Neutrophil (primary cell): ENCODE measurements around the gene TMEM219.
"Not testable (repeated sequence)": the region's sequence is repeated elsewhere in the genome, so short reads cannot be mapped to it uniquely, and the experiment has no call there.

Source experiments
- H3K27ac ChIP-seq: fragments of 200-600 bp; sonication (generic); 2 replicates; pipeline ENCODE4 v1.5.1; 2016; ENCODE audit warnings: mild to moderate bottlenecking, moderate library complexity
- H3K27me3 ChIP-seq: fragments of 200-600 bp; sonication (generic); 2 replicates; pipeline ENCODE4 v1.6.0; 2016; ENCODE audit warnings: mild to moderate bottlenecking
- H3K36me3 ChIP-seq: fragments of 200-600 bp; sonication (generic); 2 replicates; pipeline ENCODE4 v1.5.1; 2017
- H3K4me1 ChIP-seq, 2 experiments: fragments of 200-600 bp in 1 of 2; sonication (generic) in 1 of 2; 1 replicate in 1 of 2; 2 replicates in 1 of 2; pipeline versions ENCODE4 v1.5.1 to v1.6.1; 2013 to 2016; ENCODE audit warnings: low read depth in 1 of 2, low read length in 1 of 2, mild to moderate bottlenecking in 1 of 2, moderate library complexity in 1 of 2; ENCODE audit not compliant: control insufficient read depth in 1 of 2, insufficient read depth in 1 of 2
- H3K4me3 ChIP-seq, 2 experiments: fragments of 200-600 bp in 1 of 2; sonication (generic) in 1 of 2; 1 replicate in 1 of 2; 2 replicates in 1 of 2; pipeline ENCODE4 v1.5.1; 2013 to 2016; ENCODE audit warnings: low read depth in 1 of 2, low read length in 1 of 2, mild to moderate bottlenecking in 1 of 2, moderate library complexity in 1 of 2
- H3K9me3 ChIP-seq: fragments of 200-600 bp; sonication (generic); 2 replicates; pipeline ENCODE4 v1.5.1; 2016
- TF ChIP-seq, protein P1 (sequence below): fragments of 200-600 bp; sonication (generic); IDR thresholded peaks from 2 replicates; pipeline ENCODE4 v1.5.1; 2016; ENCODE audit warnings: antibody characterized with exemption

TMEM219 gene

DNA sequence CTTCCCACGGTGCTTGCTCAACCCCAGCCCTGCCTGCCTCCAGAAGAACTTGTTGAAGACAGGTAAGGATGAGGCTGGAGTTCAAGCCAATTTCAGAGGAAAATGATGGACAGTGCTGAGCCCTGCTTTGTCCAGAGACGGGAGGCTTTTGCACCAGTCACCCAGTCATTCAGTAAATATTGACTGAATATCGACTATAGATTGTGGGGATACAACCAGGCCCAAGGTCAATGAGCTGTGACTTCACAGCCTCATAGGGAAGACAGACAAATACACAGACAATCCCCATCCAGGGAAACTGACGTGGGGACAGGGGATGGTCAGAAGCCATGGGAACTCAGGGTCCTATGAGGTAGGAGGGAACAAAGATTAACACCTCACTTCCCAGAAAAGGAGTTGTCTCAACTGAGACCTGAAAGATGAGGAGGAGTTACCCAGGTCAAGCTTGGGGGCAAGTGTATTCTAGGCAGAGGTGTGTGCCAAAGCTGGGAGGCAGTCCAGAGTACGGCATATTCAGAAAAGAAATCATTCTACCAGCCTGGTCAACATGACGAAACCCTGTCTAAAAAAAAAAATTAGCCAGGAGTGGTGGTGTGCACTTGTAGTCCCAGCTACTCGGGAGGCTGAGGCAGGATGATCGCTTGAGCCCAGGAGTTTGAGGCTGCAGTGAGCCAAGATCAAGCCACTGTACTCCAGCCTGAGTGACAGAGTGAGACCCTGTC, 54.8 kb downstream of the TMEM219 start:
- H3K4me3 ChIP-seq: no peak overlapping the region
- no peak overlapping the region for H3K27ac ChIP-seq
- peaks cover 11 to 12% of the 10 kb centered on the region in 2 experiments for H3K4me1 ChIP-seq
- H3K9me3 ChIP-seq: no peaks in the 10 kb centered on the region
- TF ChIP-seq, protein P1, sequence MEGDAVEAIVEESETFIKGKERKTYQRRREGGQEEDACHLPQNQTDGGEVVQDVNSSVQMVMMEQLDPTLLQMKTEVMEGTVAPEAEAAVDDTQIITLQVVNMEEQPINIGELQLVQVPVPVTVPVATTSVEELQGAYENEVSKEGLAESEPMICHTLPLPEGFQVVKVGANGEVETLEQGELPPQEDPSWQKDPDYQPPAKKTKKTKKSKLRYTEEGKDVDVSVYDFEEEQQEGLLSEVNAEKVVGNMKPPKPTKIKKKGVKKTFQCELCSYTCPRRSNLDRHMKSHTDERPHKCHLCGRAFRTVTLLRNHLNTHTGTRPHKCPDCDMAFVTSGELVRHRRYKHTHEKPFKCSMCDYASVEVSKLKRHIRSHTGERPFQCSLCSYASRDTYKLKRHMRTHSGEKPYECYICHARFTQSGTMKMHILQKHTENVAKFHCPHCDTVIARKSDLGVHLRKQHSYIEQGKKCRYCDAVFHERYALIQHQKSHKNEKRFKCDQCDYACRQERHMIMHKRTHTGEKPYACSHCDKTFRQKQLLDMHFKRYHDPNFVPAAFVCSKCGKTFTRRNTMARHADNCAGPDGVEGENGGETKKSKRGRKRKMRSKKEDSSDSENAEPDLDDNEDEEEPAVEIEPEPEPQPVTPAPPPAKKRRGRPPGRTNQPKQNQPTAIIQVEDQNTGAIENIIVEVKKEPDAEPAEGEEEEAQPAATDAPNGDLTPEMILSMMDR: no peak
- no peaks in the 10 kb centered on the region for H3K36me3 ChIP-seq
- H3K27me3 ChIP-seq: peaks cover 28% of the 10 kb centered on the region

DNA sequence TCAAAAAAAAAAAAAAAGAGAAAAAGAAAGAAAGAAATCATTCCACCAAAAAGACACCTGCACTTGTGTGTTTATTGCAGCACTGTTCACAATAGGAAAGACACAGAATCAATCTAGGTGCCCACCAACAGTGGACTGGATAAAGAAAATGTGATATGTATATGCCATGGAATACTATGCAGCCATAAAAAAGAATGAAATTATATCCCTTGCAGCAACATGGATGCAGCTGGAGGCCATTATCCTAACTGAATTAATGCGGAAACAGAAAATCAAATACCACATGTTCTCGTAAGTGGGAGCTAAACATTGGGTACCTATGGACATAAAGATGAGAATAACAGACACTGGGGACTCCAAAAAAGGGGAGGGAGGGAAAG, 55.4 kb downstream of the TMEM219 start:
- H3K27ac ChIP-seq: no peak overlapping the region
- no peak overlapping the region for H3K4me3 ChIP-seq
- H3K36me3 ChIP-seq: no peaks in the 10 kb centered on the region

DNA sequence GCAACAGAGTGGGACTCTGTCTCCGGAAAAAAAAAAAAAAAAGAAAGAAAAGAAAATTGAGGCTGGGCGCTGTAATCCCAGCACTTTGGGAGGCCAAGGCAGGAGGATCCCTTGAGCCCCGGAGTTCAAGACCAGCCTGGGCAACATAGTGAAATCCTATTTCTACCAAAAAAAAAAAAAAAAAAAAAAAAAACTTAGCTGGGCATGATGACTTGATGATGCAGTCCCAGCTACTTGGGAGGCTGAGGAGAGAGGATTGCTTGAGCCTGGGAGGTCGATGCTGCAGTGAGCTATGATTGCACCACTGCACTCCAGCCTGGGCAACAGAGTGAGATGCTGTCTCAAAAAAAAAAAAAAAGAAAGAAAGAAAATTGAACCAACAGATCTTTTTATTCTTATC, 56.1 kb downstream of the TMEM219 start:
- not testable (repeated sequence) for H3K36me3 ChIP-seq, H3K27ac ChIP-seq, H3K4me3 ChIP-seq, H3K9me3 ChIP-seq
- Histone ChIP-seq H3K27me3 (peaks cover 16% of the 10 kb centered on the region), H3K4me1 (peaks cover 12 to 14% of the 10 kb centered on the region in 2 experiments)

More for the DNA sequence above, 55.4 kb downstream of the TMEM219 start:
- peaks cover 12 to 14% of the 10 kb centered on the region in 2 experiments for H3K4me1 ChIP-seq
- TF ChIP-seq, protein P1: no peak
- H3K9me3 ChIP-seq: no peaks in the 10 kb centered on the region
- peaks cover 22% of the 10 kb centered on the region for H3K27me3 ChIP-seq

DNA sequence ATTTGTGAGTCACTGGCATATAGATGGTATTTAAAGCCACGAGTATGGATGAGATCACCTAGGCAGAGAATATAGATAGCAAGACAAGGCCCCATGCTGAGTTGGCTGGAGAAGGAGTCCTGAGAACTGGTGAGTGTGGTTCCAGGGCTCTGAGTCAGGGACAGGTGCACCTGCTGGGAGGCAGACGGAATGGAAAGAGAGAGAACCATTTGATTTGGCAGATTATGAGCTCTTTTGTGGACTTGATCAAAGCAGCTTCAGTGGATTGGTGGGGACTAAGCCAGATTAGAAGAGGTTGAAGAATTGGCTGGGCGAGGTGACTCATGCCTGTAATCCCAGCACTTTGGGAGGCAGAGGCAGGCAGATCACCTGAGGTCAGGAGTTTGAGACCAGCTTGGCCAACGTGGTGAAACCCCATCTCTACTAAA, 56.9 kb downstream of the TMEM219 start:
- H3K27me3 ChIP-seq: peaks cover 11% of the 10 kb centered on the region
- TF ChIP-seq, protein P1: no peak
- H3K4me1 ChIP-seq: peaks cover 12 to 14% of the 10 kb centered on the region in 2 experiments
- H3K9me3 ChIP-seq: no peaks in the 10 kb centered on the region
- H3K4me3 ChIP-seq: no peak overlapping the region
- H3K36me3 ChIP-seq: no peaks in the 10 kb centered on the region
- no peak overlapping the region for H3K27ac ChIP-seq
